ENCODE data around the gene TBC1D14. TPM values are rescaled to one million over a fixed set of nuclear protein-coding genes. Genes with fewer than 3 reads are reported as not detected.

TBC1D14 gene
- total and polyA plus RNA-seq, 10 of the 15 experiments (the other 5 are each of a cell fraction or from before 2014, with no cell fraction given) = 0.87 to 39.3 (median 30.1) TPM

DNA sequence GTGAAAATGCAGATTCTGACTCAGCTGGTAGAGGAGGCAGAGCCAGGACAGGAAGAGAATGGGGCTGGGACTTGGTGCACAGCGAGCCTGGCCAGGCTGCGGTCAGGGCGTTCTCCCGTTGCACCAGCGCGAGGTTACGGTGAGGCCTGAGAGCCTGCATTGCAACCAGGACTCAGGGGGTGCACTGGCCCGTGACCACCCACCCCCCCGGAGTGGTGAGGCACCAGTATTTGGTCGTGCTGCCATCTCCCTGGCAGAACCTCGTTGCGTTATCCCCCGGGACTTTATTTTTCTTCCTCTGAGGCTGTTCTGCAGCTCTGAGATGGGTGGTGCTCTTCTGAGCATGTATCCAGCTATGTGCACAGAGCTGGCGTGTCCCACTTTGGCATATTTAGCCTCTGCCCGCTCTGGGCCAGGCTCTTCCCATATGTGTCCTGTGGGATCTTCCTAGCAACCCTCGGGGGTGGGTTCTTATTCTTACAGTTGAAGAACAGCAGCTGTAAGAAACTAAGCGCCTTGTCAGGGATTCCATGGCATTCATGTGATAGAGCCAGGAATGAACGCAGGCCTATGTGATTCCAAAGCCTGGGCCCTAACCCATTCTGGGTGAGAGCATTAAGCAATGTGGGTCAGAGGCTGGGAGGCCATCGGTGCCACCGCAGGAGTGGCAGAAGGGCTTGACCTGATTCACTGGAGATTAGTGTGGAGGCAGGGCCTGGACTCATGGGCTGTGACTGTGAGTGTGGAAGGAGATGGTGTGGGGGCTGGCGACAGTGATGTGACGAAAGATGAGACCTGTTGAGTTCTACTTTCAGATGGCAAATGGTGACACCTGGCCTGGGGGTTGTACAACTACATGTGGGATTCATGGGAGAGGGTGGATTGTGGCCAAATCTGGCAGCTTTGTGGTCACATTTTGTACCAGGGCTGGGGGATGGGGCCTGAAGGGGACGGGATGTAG is 136.6 kb downstream of the TBC1D14 start (continued):
- TF ChIP-seq, protein P1, sequence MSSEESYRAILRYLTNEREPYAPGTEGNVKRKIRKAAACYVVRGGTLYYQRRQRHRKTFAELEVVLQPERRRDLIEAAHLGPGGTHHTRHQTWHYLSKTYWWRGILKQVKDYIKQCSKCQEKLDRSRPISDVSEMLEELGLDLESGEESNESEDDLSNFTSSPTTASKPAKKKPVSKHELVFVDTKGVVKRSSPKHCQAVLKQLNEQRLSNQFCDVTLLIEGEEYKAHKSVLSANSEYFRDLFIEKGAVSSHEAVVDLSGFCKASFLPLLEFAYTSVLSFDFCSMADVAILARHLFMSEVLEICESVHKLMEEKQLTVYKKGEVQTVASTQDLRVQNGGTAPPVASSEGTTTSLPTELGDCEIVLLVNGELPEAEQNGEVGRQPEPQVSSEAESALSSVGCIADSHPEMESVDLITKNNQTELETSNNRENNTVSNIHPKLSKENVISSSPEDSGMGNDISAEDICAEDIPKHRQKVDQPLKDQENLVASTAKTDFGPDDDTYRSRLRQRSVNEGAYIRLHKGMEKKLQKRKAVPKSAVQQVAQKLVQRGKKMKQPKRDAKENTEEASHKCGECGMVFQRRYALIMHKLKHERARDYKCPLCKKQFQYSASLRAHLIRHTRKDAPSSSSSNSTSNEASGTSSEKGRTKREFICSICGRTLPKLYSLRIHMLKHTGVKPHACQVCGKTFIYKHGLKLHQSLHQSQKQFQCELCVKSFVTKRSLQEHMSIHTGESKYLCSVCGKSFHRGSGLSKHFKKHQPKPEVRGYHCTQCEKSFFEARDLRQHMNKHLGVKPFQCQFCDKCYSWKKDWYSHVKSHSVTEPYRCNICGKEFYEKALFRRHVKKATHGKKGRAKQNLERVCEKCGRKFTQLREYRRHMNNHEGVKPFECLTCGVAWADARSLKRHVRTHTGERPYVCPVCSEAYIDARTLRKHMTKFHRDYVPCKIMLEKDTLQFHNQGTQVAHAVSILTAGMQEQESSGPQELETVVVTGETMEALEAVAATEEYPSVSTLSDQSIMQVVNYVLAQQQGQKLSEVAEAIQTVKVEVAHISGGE (CRISPR knock-in tag; IDR thresholded peaks at IDR 0.05) = no peak
- TF ChIP-seq RFX5 (IDR thresholded peaks at IDR 0.05; ENCODE audit: low read depth, low read length) (no peak), SRF (IDR thresholded peaks at IDR 0.05; ENCODE audit: low read depth in 2 of 2, low read length in 2 of 2) (no peak), MYB (IDR thresholded peaks at IDR 0.05; ENCODE audit: borderline replicate concordance, low read depth, low read length) (no peak), RB1 (IDR thresholded peaks at IDR 0.05; ENCODE audit: borderline replicate concordance) (no peak), JUNB (IDR thresholded peaks at IDR 0.05) (no peak), CBX3 (IDR thresholded peaks at IDR 0.05; ENCODE audit: borderline replicate concordance, low read depth) (no peak), ZSCAN29 (IDR thresholded peaks at IDR 0.05) (no peak), MEF2B (IDR thresholded peaks at IDR 0.05; ENCODE audit: partially characterized antibody, poor library complexity, severe bottlenecking) (peak; percentile 22), CEBPB (IDR thresholded peaks at IDR 0.05; ENCODE audit: borderline replicate concordance in 1 of 2, low read depth in 2 of 2, low read length in 2 of 2) (no peak), NBN (IDR thresholded peaks at IDR 0.05) (no peak), RAD21 (IDR thresholded peaks at IDR 0.05; ENCODE audit: insufficient read depth, low read depth, low read length) (no peak), IKZF1 (conservative IDR thresholded peaks at IDR 0.05) (peak; percentile 39; the same call in 1 of the 2 replicates)
- TF ChIP-seq, protein P2, sequence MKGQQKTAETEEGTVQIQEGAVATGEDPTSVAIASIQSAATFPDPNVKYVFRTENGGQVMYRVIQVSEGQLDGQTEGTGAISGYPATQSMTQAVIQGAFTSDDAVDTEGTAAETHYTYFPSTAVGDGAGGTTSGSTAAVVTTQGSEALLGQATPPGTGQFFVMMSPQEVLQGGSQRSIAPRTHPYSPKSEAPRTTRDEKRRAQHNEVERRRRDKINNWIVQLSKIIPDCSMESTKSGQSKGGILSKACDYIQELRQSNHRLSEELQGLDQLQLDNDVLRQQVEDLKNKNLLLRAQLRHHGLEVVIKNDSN (IDR thresholded peaks at IDR 0.05; ENCODE audit: borderline replicate concordance, extremely low read length, insufficient read depth, low read depth, low read length) = no peak
- TF ChIP-seq, protein P3, sequence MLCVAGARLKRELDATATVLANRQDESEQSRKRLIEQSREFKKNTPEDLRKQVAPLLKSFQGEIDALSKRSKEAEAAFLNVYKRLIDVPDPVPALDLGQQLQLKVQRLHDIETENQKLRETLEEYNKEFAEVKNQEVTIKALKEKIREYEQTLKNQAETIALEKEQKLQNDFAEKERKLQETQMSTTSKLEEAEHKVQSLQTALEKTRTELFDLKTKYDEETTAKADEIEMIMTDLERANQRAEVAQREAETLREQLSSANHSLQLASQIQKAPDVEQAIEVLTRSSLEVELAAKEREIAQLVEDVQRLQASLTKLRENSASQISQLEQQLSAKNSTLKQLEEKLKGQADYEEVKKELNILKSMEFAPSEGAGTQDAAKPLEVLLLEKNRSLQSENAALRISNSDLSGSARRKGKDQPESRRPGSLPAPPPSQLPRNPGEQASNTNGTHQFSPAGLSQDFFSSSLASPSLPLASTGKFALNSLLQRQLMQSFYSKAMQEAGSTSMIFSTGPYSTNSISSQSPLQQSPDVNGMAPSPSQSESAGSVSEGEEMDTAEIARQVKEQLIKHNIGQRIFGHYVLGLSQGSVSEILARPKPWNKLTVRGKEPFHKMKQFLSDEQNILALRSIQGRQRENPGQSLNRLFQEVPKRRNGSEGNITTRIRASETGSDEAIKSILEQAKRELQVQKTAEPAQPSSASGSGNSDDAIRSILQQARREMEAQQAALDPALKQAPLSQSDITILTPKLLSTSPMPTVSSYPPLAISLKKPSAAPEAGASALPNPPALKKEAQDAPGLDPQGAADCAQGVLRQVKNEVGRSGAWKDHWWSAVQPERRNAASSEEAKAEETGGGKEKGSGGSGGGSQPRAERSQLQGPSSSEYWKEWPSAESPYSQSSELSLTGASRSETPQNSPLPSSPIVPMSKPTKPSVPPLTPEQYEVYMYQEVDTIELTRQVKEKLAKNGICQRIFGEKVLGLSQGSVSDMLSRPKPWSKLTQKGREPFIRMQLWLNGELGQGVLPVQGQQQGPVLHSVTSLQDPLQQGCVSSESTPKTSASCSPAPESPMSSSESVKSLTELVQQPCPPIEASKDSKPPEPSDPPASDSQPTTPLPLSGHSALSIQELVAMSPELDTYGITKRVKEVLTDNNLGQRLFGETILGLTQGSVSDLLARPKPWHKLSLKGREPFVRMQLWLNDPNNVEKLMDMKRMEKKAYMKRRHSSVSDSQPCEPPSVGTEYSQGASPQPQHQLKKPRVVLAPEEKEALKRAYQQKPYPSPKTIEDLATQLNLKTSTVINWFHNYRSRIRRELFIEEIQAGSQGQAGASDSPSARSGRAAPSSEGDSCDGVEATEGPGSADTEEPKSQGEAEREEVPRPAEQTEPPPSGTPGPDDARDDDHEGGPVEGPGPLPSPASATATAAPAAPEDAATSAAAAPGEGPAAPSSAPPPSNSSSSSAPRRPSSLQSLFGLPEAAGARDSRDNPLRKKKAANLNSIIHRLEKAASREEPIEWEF (IDR thresholded peaks at IDR 0.05; ENCODE audit: insufficient replicate concordance, low read depth, low read length) = no peak
- TF ChIP-seq, protein P4, sequence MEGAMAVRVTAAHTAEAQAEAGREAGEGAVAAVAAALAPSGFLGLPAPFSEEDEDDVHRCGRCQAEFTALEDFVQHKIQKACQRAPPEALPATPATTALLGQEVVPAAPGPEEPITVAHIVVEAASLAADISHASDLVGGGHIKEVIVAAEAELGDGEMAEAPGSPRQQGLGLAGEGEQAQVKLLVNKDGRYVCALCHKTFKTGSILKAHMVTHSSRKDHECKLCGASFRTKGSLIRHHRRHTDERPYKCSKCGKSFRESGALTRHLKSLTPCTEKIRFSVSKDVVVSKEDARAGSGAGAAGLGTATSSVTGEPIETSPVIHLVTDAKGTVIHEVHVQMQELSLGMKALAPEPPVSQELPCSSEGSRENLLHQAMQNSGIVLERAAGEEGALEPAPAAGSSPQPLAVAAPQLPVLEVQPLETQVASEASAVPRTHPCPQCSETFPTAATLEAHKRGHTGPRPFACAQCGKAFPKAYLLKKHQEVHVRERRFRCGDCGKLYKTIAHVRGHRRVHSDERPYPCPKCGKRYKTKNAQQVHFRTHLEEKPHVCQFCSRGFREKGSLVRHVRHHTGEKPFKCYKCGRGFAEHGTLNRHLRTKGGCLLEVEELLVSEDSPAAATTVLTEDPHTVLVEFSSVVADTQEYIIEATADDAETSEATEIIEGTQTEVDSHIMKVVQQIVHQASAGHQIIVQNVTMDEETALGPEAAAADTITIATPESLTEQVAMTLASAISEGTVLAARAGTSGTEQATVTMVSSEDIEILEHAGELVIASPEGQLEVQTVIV (IDR thresholded peaks at IDR 0.05; ENCODE audit: borderline replicate concordance, partially characterized antibody) = no peak
